Inflammatory macrophage (primary cell): Measurements from ENCODE around the gene BAG3.

ENCODE experiments used
- DNase-seq, 2 donors: peaks; one replicate each; pipeline ENCODE4 v3.0.0-alpha.2; 2020 to 2022

The BAG3 gene

GRCh38 chr10:119667562-119668328 lies 16.6 kb downstream of the BAG3 start:
- peak in 1 of 2 donors; percentile 8 for DNase-seq

- no peak for DNase-seq
Measured at GRCh38 chr10:119668461-119668860, 17.3 kb downstream of the BAG3 start.

- no peak for DNase-seq
Measured at GRCh38 chr10:119669331-119669730, 18.2 kb downstream of the BAG3 start.

- DNase-seq: no peak
Measured at GRCh38 chr10:119669975-119670640, 18.9 kb downstream of the BAG3 start.

GRCh38 chr10:119670717-119671116 lies 19.5 kb downstream of the BAG3 start:
- no peak for DNase-seq

GRCh38 chr10:119671381-119671780 lies 20.2 kb downstream of the BAG3 start:
- no peak for DNase-seq

GRCh38 chr10:119672291-119672690 lies 21.1 kb downstream of the BAG3 start:
- no peak for DNase-seq

GRCh38 chr10:119673271-119673670 lies 22.1 kb downstream of the BAG3 start:
- DNase-seq: no peak

GRCh38 chr10:119675483-119676170 lies 24.4 kb downstream of the BAG3 start:
- no peak for DNase-seq

- DNase-seq: no peak
Measured at GRCh38 chr10:119677126-119677525, 25.9 kb downstream of the BAG3 start.

GRCh38 chr10:119677904-119678755 lies 26.9 kb downstream of the BAG3 start:
- DNase-seq: no peak

GRCh38 chr10:119679480-119679829 lies 28.3 kb downstream of the BAG3 start:
- DNase-seq: no peak

GRCh38 chr10:119680050-119680449 lies 28.9 kb downstream of the BAG3 start:
- DNase-seq: peak; percentile 71 to 84

- peak in 1 of 2 donors; percentile 40 for DNase-seq
Measured at GRCh38 chr10:119680650-119681081, 29.5 kb downstream of the BAG3 start.

- peak; percentile 76 to 89 for DNase-seq
Measured at GRCh38 chr10:119686465-119687191, 35.4 kb downstream of the BAG3 start.

- DNase-seq: no peak
Measured at GRCh38 chr10:119687192-119688032, 36.2 kb downstream of the BAG3 start.

GRCh38 chr10:119688033-119688508 lies 36.9 kb downstream of the BAG3 start:
- DNase-seq: peak; percentile 50 to 61

GRCh38 chr10:119689016-119689580 lies 37.9 kb downstream of the BAG3 start:
- DNase-seq: no peak

- DNase-seq: no peak
Measured at GRCh38 chr10:119691726-119692125, 40.5 kb downstream of the BAG3 start.

- DNase-seq: no peak
Measured at GRCh38 chr10:119693262-119693957, 42.2 kb downstream of the BAG3 start.
